G401 (cell line): Measurements from ENCODE around the gene ZSCAN5A. TPM values are rescaled to one million over a fixed set of nuclear protein-coding genes. Genes with fewer than 3 reads are reported as not detected.
A peak's percentile ranks its signal among the peaks of the same experiment; 100 is the strongest.
"Not testable (repeated sequence)": the region's sequence is repeated elsewhere in the genome, so short reads cannot be mapped to it uniquely, and the experiment has no call there.

ENCODE experiments used
- DNase-seq: peaks from one replicate; pipeline ENCODE4 v3.0.0-alpha.2; 2015; ENCODE audit warnings: low spot score
- in situ Hi-C: cut with HindIII; loops from 2 replicates; pipeline ENCODE4 v1.10.0; 2016; ENCODE audit warnings: low sequenced_read_pairs, mixed read lengths
- total RNA-seq: library from RNA; depleted of rRNA; stranded (reverse); fragments of >200 nt; shearing (Covaris generic); gene quantifications from 2 replicates; pipeline ENCODE4 v1.2.3, GENCODE V29; 2014; rRNA removed

Gene ZSCAN5A
- 12.1 and 17.6 TPM in 2 replicates for total RNA-seq

- DNase-seq: peak; percentile 98
- in situ Hi-C loops: no loop called here
Measured at GRCh38 chr19:56314381-56315076, at the start of gene ZSCAN5A. Gene ZSCAN5A (minus strand): TSS chr19:56314839. CDS start chr19:56225046, 89,793 bp downstream.

GRCh38 chr19:56360841-56361240 lies 46.2 kb upstream of the ZSCAN5A start:
- in situ Hi-C loops: no loop called here
- DNase-seq: no peak

GRCh38 chr19:56356944-56357343 lies 42.3 kb upstream of the ZSCAN5A start:
- in situ Hi-C loops: no loop called here
- DNase-seq: no peak

- in situ Hi-C loops: no loop called here
- no peak for DNase-seq
Measured at GRCh38 chr19:56355517-56355916, 40.9 kb upstream of the ZSCAN5A start.

GRCh38 chr19:56351208-56351607 lies 36.6 kb upstream of the ZSCAN5A start:
- no peak for DNase-seq
- in situ Hi-C loops: no loop called here

- in situ Hi-C loops: no loop called here
- peak; percentile 3 for DNase-seq
Measured at GRCh38 chr19:56350416-56351045, 35.9 kb upstream of the ZSCAN5A start.

- DNase-seq: no peak
- in situ Hi-C loops: loop anchor here (25.0 kb wide), 1 partner anchor 286 kb away; no protein-coding TSS in a partner anchor
Measured at GRCh38 chr19:56348289-56348877, 33.7 kb upstream of the ZSCAN5A start.

- no peak for DNase-seq
- in situ Hi-C loops: loop anchor here (25.0 kb wide), 1 partner anchor 285 kb away; no protein-coding TSS in a partner anchor
Measured at GRCh38 chr19:56347163-56347778, 32.6 kb upstream of the ZSCAN5A start.

GRCh38 chr19:56341948-56342347 lies 27.3 kb upstream of the ZSCAN5A start:
- no peak for DNase-seq
- in situ Hi-C loops: loop anchor here (25.0 kb wide), 1 partner anchor 280 kb away; no protein-coding TSS in a partner anchor

GRCh38 chr19:56339031-56339430 lies 24.4 kb upstream of the ZSCAN5A start:
- in situ Hi-C loops: loop anchor here (25.0 kb wide), 1 partner anchor 277 kb away; no protein-coding TSS in a partner anchor
- DNase-seq: not testable (repeated sequence)

GRCh38 chr19:56337077-56337476 lies 22.4 kb upstream of the ZSCAN5A start:
- DNase-seq: not testable (repeated sequence)
- in situ Hi-C loops: loop anchor here (25.0 kb wide), 1 partner anchor 275 kb away; no protein-coding TSS in a partner anchor

- in situ Hi-C loops: loop anchor here (25.0 kb wide), 1 partner anchor 273 kb away; no protein-coding TSS in a partner anchor
- not testable (repeated sequence) for DNase-seq
Measured at GRCh38 chr19:56335371-56335770, 20.7 kb upstream of the ZSCAN5A start.

GRCh38 chr19:56333506-56333905 lies 18.9 kb upstream of the ZSCAN5A start:
- peak; percentile 11 for DNase-seq
- in situ Hi-C loops: loop anchor here (25.0 kb wide), 1 partner anchor 271 kb away; no protein-coding TSS in a partner anchor

- DNase-seq: no peak
- in situ Hi-C loops: loop anchor here (25.0 kb wide), 1 partner anchor 270 kb away; no protein-coding TSS in a partner anchor
Measured at GRCh38 chr19:56332695-56333094, 18.1 kb upstream of the ZSCAN5A start.

GRCh38 chr19:56324436-56324835 lies 9.8 kb upstream of the ZSCAN5A start:
- in situ Hi-C loops: no loop called here

GRCh38 chr19:56321989-56322440 lies 7.4 kb upstream of the ZSCAN5A start:
- in situ Hi-C loops: no loop called here
- no peak for DNase-seq

More at GRCh38 chr19:56324436-56324835, 9.8 kb upstream of the ZSCAN5A start:
- no peak for DNase-seq

GRCh38 chr19:56321254-56321988 lies 6.8 kb upstream of the ZSCAN5A start:
- no peak for DNase-seq
- in situ Hi-C loops: no loop called here

GRCh38 chr19:56319991-56320390 lies 5.4 kb upstream of the ZSCAN5A start:
- in situ Hi-C loops: no loop called here
- no peak for DNase-seq

GRCh38 chr19:56317749-56318148 lies 3.1 kb upstream of the ZSCAN5A start:
- in situ Hi-C loops: no loop called here
- no peak for DNase-seq
